Raji (cell line): ENCODE data around the gene NPAT.
A peak's percentile ranks its signal among the peaks of the same experiment; 100 is the strongest.

Experiments used
- POLR2A ChIP-seq: IDR thresholded peaks from 2 replicates; pipeline ENCODE4 v1.6.1; 2011; ENCODE audit warnings: low read depth, low read length, control low read depth; ENCODE audit not compliant: insufficient read depth

Gene NPAT

GRCh38 chr11:108135845-108136544 lies 86.4 kb downstream of the NPAT start:
- TF ChIP-seq POLR2A: no peak

GRCh38 chr11:108131993-108132392 lies 90.4 kb downstream of the NPAT start:
- no peak for TF ChIP-seq POLR2A

DNA sequence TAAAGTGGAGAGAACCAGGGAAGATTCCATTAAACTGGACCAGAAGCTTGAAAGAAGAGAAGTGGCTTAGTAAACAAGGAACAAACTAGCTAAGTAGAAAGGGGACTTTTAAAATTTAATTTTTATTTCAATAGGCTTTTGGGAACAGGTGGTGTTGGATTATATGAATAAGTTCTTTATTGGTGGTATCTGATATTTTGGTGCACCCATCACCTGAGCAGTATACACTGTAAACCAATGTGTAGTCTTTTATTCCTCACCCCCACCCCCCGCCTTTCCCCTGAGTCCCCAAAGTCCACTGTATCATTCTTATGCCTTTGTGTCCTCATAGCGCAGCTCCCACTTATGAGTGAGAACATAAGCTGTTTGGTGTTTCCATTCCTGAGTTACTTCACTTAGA lies 93.7 kb downstream of the NPAT start:
- TF ChIP-seq POLR2A: no peak

GRCh38 chr11:108125096-108125495 lies 97.3 kb downstream of the NPAT start:
- TF ChIP-seq POLR2A: no peak

- no peak for TF ChIP-seq POLR2A
These were observed 100.2 kb downstream of the NPAT start for GRCh38 chr11:108122166-108122628.

GRCh38 chr11:108121274-108122155 lies 100.9 kb downstream of the NPAT start, which contains the start of gene ACAT1:
Gene ACAT1, plus strand, starts transcription at chr11:108121567. Its CDS starts 40 bp downstream, at chr11:108121607.
- TF ChIP-seq POLR2A: peak; percentile 85

DNA sequence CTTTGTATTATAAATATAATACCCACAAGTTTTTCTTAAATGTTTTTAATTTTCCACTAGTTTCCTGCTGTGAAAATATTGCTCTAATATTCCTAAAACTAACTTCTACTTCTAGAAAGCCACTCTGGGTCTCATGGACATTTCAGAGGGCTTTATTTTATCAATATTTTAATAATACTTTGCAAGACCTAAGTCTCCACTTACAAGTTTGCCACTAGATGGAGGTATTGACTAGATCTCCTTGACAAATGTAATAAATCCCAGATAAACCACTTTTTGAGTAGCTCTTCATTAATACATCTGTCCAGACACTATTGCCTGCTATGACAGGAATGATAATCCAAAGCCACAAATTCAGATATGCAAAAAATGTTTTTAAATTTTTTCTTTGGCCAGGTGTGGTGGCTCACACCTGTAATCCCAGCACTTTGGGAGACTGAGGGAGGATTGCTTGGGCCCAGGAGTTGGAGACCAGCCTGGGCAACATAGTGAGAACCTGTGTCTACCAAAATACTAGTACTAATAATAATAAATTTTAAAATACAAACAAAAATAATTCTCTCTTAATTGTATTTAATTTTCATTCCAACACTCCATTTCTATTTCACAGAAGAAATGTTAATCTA lies 104.6 kb downstream of the NPAT start:
- TF ChIP-seq POLR2A: no peak

GRCh38 chr11:108115500-108116140 lies 106.8 kb downstream of the NPAT start:
- TF ChIP-seq POLR2A: no peak

DNA sequence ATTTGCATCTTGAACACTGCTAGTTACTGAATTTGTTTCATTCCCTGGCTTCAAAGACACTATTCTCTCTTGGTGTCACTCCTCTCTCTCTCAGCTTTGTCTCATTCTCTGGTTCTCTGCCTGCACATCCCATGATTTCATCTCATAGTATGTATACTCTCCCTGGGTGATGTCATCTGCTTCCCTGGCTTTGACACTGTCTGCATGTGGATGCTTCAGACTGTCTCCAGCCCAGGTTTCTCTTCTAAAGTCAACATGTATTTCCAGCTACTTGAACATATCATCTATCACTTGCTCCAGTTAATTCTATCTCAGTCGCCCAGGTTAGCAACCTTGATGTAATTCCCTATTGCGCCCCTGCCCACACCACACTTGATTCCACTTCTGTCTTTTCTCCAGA lies 110.4 kb downstream of the NPAT start:
- no peak for TF ChIP-seq POLR2A

GRCh38 chr11:108111126-108111525 lies 111.3 kb downstream of the NPAT start:
- no peak for TF ChIP-seq POLR2A
